Measurements from ENCODE around the gene ADCY6.

The ADCY6 gene

GRCh38 chr12:48782457-48783395, 6.2 kb downstream of the ADCY6 start:
- DNase-seq: no peak

DNA sequence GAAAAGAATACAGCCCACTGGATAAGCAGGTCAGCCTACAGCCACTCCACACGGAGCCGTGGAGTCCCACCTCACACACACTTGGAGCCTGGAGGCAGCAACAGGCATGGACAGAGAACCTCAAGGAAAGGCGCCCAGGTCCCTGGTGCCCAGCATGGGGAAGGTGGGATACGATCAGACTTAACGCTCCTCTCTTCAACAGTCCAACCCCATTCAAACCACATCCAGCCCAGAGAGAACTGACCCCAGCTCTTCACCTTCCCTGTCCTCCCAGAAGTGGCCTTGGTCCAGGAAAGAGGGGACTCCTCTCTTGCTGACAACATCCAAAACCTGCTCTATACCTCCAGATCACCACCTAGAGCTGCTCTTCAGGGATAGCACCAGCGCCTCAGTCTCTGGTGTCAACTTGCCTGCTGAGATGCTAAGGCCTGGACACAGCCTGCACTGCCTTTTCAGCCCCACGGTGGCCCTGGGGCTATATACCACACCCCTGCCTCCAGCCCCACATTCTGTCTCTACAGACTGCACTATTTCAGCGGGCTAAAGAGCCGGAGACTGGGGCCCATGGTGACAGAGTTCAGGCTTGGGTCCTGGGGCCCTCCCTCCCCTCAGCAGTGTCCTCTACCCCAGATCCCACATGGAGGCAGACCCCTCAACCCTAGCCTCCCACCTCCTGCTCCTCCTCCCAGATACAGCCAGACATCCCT, 7.0 kb downstream of the ADCY6 start:
- no peak for DNase-seq

DNA sequence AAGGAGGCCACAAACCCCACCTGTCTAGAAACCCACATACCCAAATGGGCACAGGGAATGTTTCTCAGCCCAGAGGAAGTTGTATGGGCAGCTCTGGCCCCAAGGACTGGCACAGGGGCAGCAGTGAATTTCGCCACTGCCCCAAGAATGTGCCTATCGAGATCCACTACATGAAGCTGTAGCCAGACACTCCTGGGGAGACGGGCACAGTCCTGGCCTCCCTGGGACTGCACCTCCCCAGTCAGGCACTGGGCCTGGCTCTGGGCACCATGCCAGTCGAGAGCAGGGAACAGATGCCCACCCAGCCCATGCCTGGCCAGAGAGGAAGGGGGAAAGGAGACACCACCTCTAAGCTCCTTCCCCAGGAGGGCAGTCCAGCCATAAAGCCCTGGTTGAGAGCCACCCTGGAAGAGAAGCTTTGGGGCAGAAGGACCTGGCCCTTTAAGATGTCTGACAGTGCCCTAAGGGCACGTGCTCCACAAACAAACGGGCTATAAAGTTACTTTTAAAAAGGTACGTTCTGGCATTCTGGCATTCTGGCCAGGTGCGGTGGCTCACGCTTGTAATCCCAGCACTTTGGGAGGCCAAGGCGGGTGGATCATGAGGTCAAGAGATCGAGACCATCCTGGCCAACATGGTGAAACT, 8.4 kb downstream of the ADCY6 start:
- no peak for DNase-seq

DNA sequence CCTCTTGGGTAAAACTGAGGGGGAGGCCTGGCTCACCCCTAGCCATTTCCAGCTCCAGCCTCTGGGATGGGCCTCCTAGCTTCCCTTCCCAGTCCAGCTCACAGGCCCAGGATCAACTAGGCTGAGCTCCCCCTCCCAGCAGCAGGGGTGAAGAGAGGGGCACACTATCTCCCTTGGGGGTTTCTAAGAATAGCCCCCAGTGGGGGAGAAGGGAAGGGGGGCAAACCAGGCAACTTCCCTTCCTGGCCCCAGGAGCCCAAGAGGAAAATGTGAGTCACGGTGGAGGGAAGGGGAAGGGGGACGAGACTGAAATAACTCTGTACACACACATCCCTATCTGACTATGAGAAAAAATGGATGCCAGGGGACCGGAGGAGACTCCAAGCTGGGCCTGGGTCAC, 9.0 kb downstream of the ADCY6 start:
- DNase-seq: no peak

- DNase-seq: no peak
Measured at GRCh38 chr12:48777501-48778400, 11.1 kb downstream of the ADCY6 start.

- DNase-seq: no peak
Measured at GRCh38 chr12:48776956-48777355, 11.9 kb downstream of the ADCY6 start.

- DNase-seq: no peak
Measured at GRCh38 chr12:48775991-48776649, 12.8 kb downstream of the ADCY6 start.

GRCh38 chr12:48775299-48775698, 13.6 kb downstream of the ADCY6 start:
- DNase-seq: no peak

DNA sequence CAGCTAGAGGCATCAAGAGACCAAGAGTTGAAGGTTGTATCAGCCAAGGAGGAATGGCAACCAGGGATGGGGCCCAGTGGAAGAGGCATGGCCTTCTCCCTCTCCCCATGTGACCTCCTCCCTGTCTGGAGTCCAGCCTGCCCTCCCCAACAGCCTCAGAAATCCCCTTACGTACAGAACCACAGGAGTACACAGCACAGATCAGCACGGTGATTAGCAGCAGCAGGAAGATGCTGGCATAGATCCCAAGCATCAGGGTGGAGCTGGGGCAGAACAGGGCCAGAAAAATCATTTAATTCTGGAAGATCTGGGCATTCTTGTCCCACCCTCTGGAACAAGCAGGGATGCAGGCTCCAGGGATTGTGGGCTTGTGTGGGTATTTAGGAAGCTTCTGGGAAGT, 14.4 kb downstream of the ADCY6 start:
- DNase-seq: no peak

GRCh38 chr12:48773686-48774085, 15.2 kb downstream of the ADCY6 start:
- DNase-seq: no peak

- no peak for DNase-seq
Measured at GRCh38 chr12:48771588-48772112, 17.2 kb downstream of the ADCY6 start.

GRCh38 chr12:48770756-48771155, 18.1 kb downstream of the ADCY6 start:
- DNase-seq: no peak

DNA sequence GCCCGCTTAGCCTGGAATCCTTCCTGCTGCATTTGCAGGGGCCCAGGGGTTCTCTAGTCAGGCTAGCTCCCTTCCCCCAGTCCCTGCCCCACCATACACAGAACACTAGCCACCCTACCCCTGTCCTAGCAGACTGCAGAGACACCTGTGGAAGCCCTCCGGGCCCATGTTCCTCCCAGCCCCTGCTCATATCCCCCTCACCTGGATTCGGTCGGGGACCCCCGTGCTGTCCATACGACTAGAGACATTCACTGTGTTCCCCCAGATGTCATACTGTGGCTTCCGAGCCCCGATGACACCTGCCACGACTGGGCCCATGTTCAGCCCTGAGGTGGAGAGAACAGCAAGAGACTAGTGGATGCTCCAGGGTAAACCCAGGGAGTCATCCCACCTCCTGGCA, 20.2 kb downstream of the ADCY6 start:
- no peak for DNase-seq

GRCh38 chr12:48768147-48768546, 20.7 kb downstream of the ADCY6 start:
- no peak for DNase-seq

DNA sequence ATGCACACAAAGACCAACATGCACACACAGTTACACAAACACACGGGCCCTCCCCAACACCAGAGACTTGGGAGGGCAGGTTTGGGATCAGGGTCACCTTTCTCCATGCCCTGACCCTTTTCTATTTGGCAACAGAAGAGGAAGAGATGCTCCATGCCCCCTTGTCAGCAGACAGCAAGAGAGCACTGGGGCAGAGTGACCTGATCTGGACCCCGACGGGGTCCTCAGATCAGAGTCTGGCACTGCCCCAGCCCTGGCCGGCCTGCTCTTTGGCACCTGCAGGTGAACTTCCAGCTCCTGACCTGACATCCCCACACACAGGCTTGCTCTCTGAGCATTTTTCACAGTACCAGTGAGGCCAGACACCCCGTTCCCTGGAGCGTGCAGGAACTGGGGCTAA, 21.4 kb downstream of the ADCY6 start:
- no peak for DNase-seq

GRCh38 chr12:48767047-48767446, 21.8 kb downstream of the ADCY6 start:
- no peak for DNase-seq

- DNase-seq: peak; percentile 26
Measured at GRCh38 chr12:48765753-48766162, 23.1 kb downstream of the ADCY6 start.

DNA sequence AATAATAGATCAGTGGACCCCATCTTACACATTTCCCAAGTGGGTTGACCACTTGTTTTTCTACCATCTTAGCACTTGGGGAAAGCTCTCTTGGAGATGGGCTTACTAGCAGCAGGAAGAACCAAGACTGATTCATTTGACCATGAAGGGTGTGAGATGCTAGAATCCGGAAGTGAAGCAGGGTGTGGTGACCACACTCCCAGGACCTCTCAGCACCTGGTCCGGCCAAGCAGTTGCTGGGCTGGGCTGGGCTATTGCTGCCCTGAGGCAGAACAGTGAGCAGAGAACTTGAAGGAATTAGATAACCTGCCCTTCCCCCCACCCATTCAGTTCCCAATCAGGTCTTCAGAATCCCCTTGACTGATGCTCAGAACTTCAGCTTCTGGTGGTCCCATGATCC, 24.4 kb downstream of the ADCY6 start:
- no peak for DNase-seq

GRCh38 chr12:48758737-48759136, 30.2 kb downstream of the ADCY6 start:
- no peak for DNase-seq

DNA sequence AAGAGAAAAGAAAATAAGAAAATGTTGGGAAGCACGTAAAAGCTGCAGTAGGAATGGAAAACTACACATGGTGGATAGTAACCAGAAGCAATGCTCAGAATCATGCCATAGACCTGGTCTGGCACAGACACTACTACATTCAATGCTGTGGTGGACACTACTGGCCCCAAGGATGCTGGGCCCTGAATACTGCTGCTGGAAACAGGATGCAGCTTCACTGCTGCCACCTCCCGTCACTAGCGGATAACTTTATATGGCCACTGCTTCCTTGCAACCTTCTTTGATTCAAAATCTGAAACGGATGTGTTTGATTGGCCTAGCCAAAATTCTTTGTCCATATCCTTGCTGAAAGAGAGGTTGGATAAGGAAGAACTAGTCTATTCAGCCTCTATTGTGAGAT, 30.7 kb downstream of the ADCY6 start:
- DNase-seq: no peak

DNA sequence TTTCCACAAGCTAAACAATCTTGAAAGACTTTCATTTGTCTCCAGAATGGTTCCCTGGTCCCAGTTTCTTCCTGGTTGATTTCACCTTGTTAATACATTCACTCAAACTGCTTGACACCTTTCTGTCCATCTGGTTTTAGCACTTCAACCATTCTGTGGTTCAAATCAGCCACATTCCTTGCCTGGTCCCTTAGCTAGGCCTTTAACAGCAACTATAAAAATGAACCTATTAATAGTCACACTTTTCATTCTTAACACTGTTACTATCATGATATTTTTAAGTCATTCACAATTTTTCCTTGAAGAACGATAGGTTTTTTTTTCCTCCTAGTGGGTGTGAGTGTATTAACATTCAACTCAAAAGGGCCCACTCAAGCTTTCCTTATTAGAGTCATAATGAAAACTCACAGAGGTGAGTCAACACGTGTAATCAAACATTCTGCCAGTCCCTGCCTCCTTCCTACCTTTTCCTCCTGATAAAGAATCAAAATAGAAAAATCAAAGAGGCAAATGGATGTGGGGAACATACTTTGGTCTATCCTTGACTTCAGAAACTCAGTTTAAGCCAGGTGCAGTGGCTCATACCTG, 38.0 kb downstream of the ADCY6 start:
- no peak for DNase-seq

Data from CD4-positive, alpha-beta T cell treated with Interleukin-15 for 1 hour (primary cell).